Measurements from ENCODE around the gene ELMO1. TPM values are rescaled to one million over a fixed set of nuclear protein-coding genes. Genes with fewer than 3 reads are reported as not detected.

ELMO1 gene
- total and polyA plus RNA-seq, 2 experiments from 2014 or later, result 6.5 to 24.9 TPM

DNA sequence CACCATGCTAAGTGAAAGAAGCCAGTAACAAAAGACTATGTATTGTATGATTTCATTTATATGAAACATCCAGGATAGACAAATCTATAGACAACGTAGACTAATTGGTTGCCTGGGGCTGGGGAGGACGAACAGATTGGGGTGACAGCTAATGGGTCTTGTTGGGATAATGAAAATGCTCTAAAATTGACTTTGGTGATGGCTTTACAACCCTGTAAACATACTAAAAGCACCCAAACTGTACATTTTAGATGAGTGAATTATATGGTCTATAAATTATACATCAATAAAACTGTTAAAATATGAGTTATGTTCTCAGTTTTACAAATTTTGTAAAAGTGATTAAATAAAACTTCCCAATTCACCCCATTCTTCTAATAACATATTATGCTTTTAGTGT is 261.5 kb downstream of the ELMO1 start:
- ATAC-seq (no peak), DNase-seq (ENCODE audit: low spot score) (no peak)
- Histone ChIP-seq H3F3A (replicated peaks; ENCODE audit: low read depth) (no peaks in the 10 kb centered on the region), H3K27ac (ENCODE audit: low read depth) (no peak overlapping the region), H2AFZ (no peak overlapping the region), H3K27me3 (ENCODE audit: insufficient read depth) (no peaks in the 10 kb centered on the region), H3K36me3 (ENCODE audit: insufficient read depth) (no peaks in the 10 kb centered on the region), H3K4me3 (no peak overlapping the region), H3K9me2 (ENCODE audit: insufficient read depth) (no peaks in the 10 kb centered on the region; the same call in 1 of the 2 replicates), H3K4me1 (ENCODE audit: insufficient read depth) (peaks cover 9% of the 10 kb centered on the region), H3K4me2 (no peak overlapping the region), H4K20me1 (replicated peaks; ENCODE audit: insufficient read depth) (no peaks in the 10 kb centered on the region), H3K79me2 (replicated peaks; ENCODE audit: insufficient read depth) (no peaks in the 10 kb centered on the region)
- Mint-ChIP-seq H3K27me3 (ENCODE audit: insufficient read depth, low read depth, poor library complexity) (peaks cover 3% of the 10 kb centered on the region), H3K27ac (no peak overlapping the region), H3K9me3 (no peaks in the 10 kb centered on the region), H3K36me3 (ENCODE audit: low read depth) (no peaks in the 10 kb centered on the region), H3K4me3 (no peak overlapping the region), H3K4me1 (peaks cover 5% of the 10 kb centered on the region; the same call in 2 of the 3 replicates)
- TF ChIP-seq JUNB (IDR thresholded peaks at IDR 0.05; ENCODE audit: unreplicated experiment) (no peak), EZH2 (IDR thresholded peaks at IDR 0.05; ENCODE audit: low read depth, unreplicated experiment) (no peak), STAT1 (IDR thresholded peaks at IDR 0.05; ENCODE audit: unreplicated experiment) (no peak), ZNF114 (CRISPR knock-in tag; IDR thresholded peaks at IDR 0.05) (no peak), EZH2phosphoT487 (IDR thresholded peaks at IDR 0.05; ENCODE audit: unreplicated experiment) (no peak), NANOG (IDR thresholded peaks at IDR 0.05; ENCODE audit: borderline replicate concordance) (no peak), POLR2AphosphoS5 (IDR thresholded peaks at IDR 0.05; ENCODE audit: low read depth) (no peak)
- TF ChIP-seq, protein P1, sequence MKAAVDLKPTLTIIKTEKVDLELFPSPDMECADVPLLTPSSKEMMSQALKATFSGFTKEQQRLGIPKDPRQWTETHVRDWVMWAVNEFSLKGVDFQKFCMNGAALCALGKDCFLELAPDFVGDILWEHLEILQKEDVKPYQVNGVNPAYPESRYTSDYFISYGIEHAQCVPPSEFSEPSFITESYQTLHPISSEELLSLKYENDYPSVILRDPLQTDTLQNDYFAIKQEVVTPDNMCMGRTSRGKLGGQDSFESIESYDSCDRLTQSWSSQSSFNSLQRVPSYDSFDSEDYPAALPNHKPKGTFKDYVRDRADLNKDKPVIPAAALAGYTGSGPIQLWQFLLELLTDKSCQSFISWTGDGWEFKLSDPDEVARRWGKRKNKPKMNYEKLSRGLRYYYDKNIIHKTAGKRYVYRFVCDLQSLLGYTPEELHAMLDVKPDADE (IDR thresholded peaks at IDR 0.05), result no peak

DNA sequence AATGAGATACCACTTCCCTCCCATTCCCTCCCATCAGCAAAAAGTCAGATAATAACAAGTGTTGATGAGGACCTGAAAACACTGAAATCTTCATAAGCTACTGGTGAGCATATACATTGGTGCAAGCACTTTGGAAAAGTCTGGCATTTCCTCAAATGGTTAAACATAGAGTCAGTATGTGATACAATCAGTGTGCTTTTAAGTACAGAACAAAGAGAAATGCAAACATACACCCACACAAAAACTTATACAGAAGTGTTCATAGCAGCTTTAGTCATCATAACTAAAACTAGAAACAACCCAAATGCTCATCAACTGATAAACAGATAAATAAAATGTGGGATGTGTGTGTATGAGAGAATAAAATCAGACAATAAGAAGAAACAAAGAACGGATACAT is 261.9 kb downstream of the ELMO1 start:
- H3K4me3 ChIP-seq, result no peak overlapping the region
- H3K27me3 Mint-ChIP-seq (ENCODE audit: insufficient read depth, low read depth, poor library complexity), result peaks cover 3% of the 10 kb centered on the region
- H4K20me1 ChIP-seq (replicated peaks; ENCODE audit: insufficient read depth), result no peaks in the 10 kb centered on the region
- H2AFZ ChIP-seq, result no peak overlapping the region
- H3K27ac ChIP-seq (ENCODE audit: low read depth), result no peak overlapping the region
- ATAC-seq, result no peak
- peaks cover 5% of the 10 kb centered on the region; the same call in 2 of the 3 replicates for H3K4me1 Mint-ChIP-seq
- no peaks in the 10 kb centered on the region for H3K79me2 ChIP-seq (replicated peaks; ENCODE audit: insufficient read depth)
- no peaks in the 10 kb centered on the region; the same call in 1 of the 2 replicates for H3K9me2 ChIP-seq (ENCODE audit: insufficient read depth)
- H3K9me3 Mint-ChIP-seq, result no peaks in the 10 kb centered on the region
- no peaks in the 10 kb centered on the region for H3K27me3 ChIP-seq (ENCODE audit: insufficient read depth)
- H3K4me2 ChIP-seq, result no peak overlapping the region
- H3F3A ChIP-seq (replicated peaks; ENCODE audit: low read depth), result no peaks in the 10 kb centered on the region
- H3K36me3 ChIP-seq (ENCODE audit: insufficient read depth), result no peaks in the 10 kb centered on the region
- no peaks in the 10 kb centered on the region for H3K36me3 Mint-ChIP-seq (ENCODE audit: low read depth)
- no peak overlapping the region for H3K27ac Mint-ChIP-seq
- no peak overlapping the region for H3K4me3 Mint-ChIP-seq
- DNase-seq (ENCODE audit: low spot score), result no peak
- H3K4me1 ChIP-seq (ENCODE audit: insufficient read depth), result peaks cover 9% of the 10 kb centered on the region
- TF ChIP-seq JUNB (IDR thresholded peaks at IDR 0.05; ENCODE audit: unreplicated experiment) (no peak), NANOG (IDR thresholded peaks at IDR 0.05; ENCODE audit: borderline replicate concordance) (no peak), ZNF331 (CRISPR knock-in tag; IDR thresholded peaks at IDR 0.05; ENCODE audit: low read depth) (no peak), STAT1 (IDR thresholded peaks at IDR 0.05; ENCODE audit: unreplicated experiment) (no peak)
- TF ChIP-seq, protein P2, sequence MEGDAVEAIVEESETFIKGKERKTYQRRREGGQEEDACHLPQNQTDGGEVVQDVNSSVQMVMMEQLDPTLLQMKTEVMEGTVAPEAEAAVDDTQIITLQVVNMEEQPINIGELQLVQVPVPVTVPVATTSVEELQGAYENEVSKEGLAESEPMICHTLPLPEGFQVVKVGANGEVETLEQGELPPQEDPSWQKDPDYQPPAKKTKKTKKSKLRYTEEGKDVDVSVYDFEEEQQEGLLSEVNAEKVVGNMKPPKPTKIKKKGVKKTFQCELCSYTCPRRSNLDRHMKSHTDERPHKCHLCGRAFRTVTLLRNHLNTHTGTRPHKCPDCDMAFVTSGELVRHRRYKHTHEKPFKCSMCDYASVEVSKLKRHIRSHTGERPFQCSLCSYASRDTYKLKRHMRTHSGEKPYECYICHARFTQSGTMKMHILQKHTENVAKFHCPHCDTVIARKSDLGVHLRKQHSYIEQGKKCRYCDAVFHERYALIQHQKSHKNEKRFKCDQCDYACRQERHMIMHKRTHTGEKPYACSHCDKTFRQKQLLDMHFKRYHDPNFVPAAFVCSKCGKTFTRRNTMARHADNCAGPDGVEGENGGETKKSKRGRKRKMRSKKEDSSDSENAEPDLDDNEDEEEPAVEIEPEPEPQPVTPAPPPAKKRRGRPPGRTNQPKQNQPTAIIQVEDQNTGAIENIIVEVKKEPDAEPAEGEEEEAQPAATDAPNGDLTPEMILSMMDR (conservative IDR thresholded peaks at IDR 0.05; ENCODE audit: low read depth in 2 of 2), result no peak
- TF ChIP-seq, protein P3, sequence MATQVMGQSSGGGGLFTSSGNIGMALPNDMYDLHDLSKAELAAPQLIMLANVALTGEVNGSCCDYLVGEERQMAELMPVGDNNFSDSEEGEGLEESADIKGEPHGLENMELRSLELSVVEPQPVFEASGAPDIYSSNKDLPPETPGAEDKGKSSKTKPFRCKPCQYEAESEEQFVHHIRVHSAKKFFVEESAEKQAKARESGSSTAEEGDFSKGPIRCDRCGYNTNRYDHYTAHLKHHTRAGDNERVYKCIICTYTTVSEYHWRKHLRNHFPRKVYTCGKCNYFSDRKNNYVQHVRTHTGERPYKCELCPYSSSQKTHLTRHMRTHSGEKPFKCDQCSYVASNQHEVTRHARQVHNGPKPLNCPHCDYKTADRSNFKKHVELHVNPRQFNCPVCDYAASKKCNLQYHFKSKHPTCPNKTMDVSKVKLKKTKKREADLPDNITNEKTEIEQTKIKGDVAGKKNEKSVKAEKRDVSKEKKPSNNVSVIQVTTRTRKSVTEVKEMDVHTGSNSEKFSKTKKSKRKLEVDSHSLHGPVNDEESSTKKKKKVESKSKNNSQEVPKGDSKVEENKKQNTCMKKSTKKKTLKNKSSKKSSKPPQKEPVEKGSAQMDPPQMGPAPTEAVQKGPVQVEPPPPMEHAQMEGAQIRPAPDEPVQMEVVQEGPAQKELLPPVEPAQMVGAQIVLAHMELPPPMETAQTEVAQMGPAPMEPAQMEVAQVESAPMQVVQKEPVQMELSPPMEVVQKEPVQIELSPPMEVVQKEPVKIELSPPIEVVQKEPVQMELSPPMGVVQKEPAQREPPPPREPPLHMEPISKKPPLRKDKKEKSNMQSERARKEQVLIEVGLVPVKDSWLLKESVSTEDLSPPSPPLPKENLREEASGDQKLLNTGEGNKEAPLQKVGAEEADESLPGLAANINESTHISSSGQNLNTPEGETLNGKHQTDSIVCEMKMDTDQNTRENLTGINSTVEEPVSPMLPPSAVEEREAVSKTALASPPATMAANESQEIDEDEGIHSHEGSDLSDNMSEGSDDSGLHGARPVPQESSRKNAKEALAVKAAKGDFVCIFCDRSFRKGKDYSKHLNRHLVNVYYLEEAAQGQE (IDR thresholded peaks at IDR 0.05; ENCODE audit: unreplicated experiment), result no peak

All from GM23338 (cell line).